ENCODE measurements around the gene CDKN1B. TPM values are rescaled to one million over a fixed set of nuclear protein-coding genes. Genes with fewer than 3 reads are reported as not detected.

Gene CDKN1B
- total and polyA plus RNA-seq, 7 donors = 36.8 to 106 (median 52.5) TPM

- no peak for DNase-seq
- Histone ChIP-seq H3K27ac (peak overlapping the region; percentile 98 to 100 (median 99)), H3K4me3 (peak overlapping the region; percentile 77 to 94 (median 88)), H3K4me1 (peaks cover 0 to 55% (median 52%) of the 10 kb centered on the region in 4 donors), H3K9me3 (no peaks in the 10 kb centered on the region), H3K36me3 (peaks cover 0 to 24% (median 0%) of the 10 kb centered on the region in 4 donors), H3K27me3 (no peaks in the 10 kb centered on the region)
- WGBS, 2 donors = 1 to 2% methylated on average over 15 of the region's 15 CpGs
- no peak for TF ChIP-seq POLR2AphosphoS5 (IDR thresholded peaks at IDR 0.05)
- TF ChIP-seq CTCF (IDR thresholded peaks at IDR 0.05) = no peak
- no peak for TF ChIP-seq POLR2A (IDR thresholded peaks at IDR 0.05)
- TF ChIP-seq EP300 (IDR thresholded peaks at IDR 0.05) = no peak
- intact Hi-C loops (cut with DNase I) = loop anchor here (5.0 to 10.0 kb wide), 5 partner anchors 104 to 1161 kb away; partner anchors contain the start of genes BORCS5, CREBL2, DUSP16 and ETV6
Observed at GRCh38 chr12:12716151-12716792, 896 bp upstream of the CDKN1B start.

- Histone ChIP-seq H3K27ac (peak overlapping the region; percentile 98 to 100 (median 99)), H3K4me1 (peaks cover 0 to 70% (median 67%) of the 10 kb centered on the region in 4 donors), H3K27me3 (no peaks in the 10 kb centered on the region), H3K36me3 (peaks cover 0 to 36% (median 2%) of the 10 kb centered on the region in 4 donors), H3K4me3 (peak overlapping the region; percentile 77 to 94 (median 88)), H3K9me3 (no peaks in the 10 kb centered on the region)
- TF ChIP-seq POLR2AphosphoS5 (IDR thresholded peaks at IDR 0.05) (peak in 1 of 4 donors; percentile 33), CTCF (IDR thresholded peaks at IDR 0.05) (no peak), POLR2A (IDR thresholded peaks at IDR 0.05) (no peak)
- peak; percentile 76 for DNase-seq
- intact Hi-C loops (cut with DNase I) = loop anchor here (1.0 to 10.0 kb wide), 6 partner anchors 8 to 1163 kb away; partner anchors contain the start of genes BORCS5, CREBL2, DUSP16 and ETV6
- WGBS, 2 donors = 0% methylated on average over 62 of the region's 62 CpGs
Observed at GRCh38 chr12:12717586-12718380, 615 bp downstream of the CDKN1B start.

- TF ChIP-seq POLR2AphosphoS5 (IDR thresholded peaks at IDR 0.05) (peak in 3 of 4 donors; percentile 5 to 34 (median 8)), CTCF (IDR thresholded peaks at IDR 0.05) (no peak), POLR2A (IDR thresholded peaks at IDR 0.05) (no peak), EP300 (IDR thresholded peaks at IDR 0.05) (no peak)
- WGBS, 2 donors = 0 to 1% methylated on average over 9 of the region's 9 CpGs
- no peaks in the 10 kb centered on the region for H3K27me3 ChIP-seq
- peaks cover 0 to 36% (median 2%) of the 10 kb centered on the region in 4 donors for H3K36me3 ChIP-seq
- H3K4me3 ChIP-seq = peak overlapping the region; percentile 77 to 94 (median 88)
- H3K4me1 ChIP-seq = peaks cover 0 to 73% (median 66%) of the 10 kb centered on the region in 4 donors
- no peaks in the 10 kb centered on the region for H3K9me3 ChIP-seq
- H3K27ac ChIP-seq = peak overlapping the region; percentile 98 to 100 (median 99)
- DNase-seq = no peak
- intact Hi-C loops (cut with DNase I) = loop anchor here (5.0 to 10.0 kb wide), 5 partner anchors 106 to 1164 kb away; partner anchors contain the start of genes BORCS5, CREBL2, DUSP16 and ETV6
Observed at GRCh38 chr12:12718381-12718759, 1.2 kb downstream of the CDKN1B start.

GRCh38 chr12:12718853-12719252 lies 1.7 kb downstream of the CDKN1B start:
- DNase-seq = no peak
- no peaks in the 10 kb centered on the region for H3K27me3 ChIP-seq

More at GRCh38 chr12:12718853-12719252, 1.7 kb downstream of the CDKN1B start:
- Histone ChIP-seq H3K4me1 (peaks cover 0 to 70% (median 62%) of the 10 kb centered on the region in 4 donors), H3K9me3 (no peaks in the 10 kb centered on the region), H3K27ac (peak overlapping the region; percentile 98 to 100 (median 99)), H3K4me3 (peak overlapping the region; percentile 77 to 94 (median 88)), H3K36me3 (peaks cover 0 to 36% (median 2%) of the 10 kb centered on the region in 4 donors)
- intact Hi-C loops (cut with DNase I) = loop anchor here (5.0 to 10.0 kb wide), 5 partner anchors 107 to 1164 kb away; partner anchors contain the start of genes BORCS5, CREBL2, DUSP16 and ETV6
- no peak for TF ChIP-seq POLR2A (IDR thresholded peaks at IDR 0.05)
- TF ChIP-seq POLR2AphosphoS5 (IDR thresholded peaks at IDR 0.05) = no peak
- TF ChIP-seq EP300 (IDR thresholded peaks at IDR 0.05) = no peak
- TF ChIP-seq CTCF (IDR thresholded peaks at IDR 0.05) = no peak
- 0% methylated on average over 14 of the region's 14 CpGs for WGBS, 2 donors
